ENCODE data around the gene HIPK2.

The HIPK2 gene

GRCh38 chr7:139782932-139783331, 5.1 kb upstream of the HIPK2 start:
- DNase-seq = no peak

DNA sequence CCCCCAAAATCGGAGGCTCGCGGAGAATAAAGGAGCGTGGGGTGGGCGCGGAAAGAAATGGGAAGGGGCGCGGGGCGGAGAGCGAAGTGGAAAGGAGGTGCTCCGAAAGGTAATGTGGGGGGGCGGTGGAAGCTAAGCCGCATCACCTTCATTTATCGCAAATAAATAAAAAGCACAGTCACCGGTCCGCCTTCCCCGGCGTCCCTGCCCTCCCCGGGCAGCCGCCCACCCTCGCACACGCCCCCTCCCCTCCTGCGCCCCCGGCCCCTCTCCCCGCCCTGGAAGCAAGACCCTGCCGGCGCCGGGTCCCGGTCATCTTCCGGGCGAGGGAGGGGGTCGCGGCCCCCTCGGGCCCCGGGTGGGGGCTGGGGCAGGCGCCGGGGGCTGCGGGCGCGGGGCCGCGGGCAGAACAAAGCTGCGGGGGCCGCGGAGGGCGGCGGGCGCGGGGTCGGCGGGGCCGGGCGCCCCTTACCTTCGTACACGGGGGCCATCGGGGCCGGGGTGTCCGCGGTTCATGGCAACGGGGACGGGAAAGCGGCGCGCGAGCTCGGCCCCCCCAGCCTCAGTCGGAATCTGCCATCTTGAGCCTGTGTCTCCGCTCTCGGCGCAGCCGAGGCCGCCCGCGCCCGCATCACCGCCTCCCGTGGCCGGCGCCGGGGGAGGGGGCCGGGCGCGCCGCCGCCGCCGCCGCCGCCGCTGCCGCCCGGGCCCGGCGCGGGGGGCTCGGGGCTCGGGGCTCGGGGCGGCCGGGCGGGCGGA, 486 bp downstream of the HIPK2 start:
- DNase-seq = peak; percentile 14 to 19

GRCh38 chr7:139776486-139777132, 1.2 kb downstream of the HIPK2 start:
- DNase-seq = peak in 1 of 2 experiments; percentile 58

GRCh38 chr7:139775829-139776266, 1.9 kb downstream of the HIPK2 start:
- DNase-seq = peak; percentile 70 to 80

DNA sequence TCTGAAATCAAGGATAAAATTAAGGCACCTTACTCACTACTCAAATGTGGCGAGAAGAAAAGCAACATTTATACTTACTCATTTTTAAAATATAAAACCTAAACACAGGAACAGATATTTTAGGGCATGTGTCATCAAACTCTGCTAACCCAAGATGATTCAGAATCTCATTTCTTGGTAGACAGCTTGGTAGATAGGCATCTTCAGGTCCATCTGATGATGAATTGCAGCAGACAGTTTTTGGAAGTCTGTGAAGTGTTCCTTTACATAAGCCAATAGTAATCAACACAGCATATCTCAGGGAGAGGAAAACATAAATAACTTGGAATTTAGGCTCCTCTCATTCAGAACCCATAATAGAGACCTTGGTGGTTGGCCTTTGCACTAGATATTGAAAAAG, 3.4 kb downstream of the HIPK2 start:
- DNase-seq = no peak

- no peak for DNase-seq
Observed at GRCh38 chr7:139773371-139773770, 4.4 kb downstream of the HIPK2 start.

DNA sequence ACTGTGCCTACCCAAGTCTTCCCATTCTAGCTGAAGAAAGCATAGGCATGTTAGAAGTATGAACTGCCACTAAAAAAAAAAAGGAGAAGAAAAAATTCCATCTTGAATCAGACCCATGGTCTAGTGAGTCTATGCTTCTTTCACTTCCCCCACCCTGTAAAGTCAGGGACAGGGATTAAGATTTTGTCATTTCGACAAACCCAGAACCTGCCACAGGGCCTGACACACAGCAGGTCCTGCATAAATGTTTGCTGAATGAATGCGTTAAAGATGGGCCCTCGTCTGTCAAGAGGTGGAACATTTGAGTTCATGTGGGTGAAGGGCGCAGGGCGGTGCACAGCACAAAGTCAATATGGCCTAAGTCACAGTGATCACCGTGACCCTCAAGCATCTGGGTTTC, 4.9 kb downstream of the HIPK2 start:
- DNase-seq = no peak

- no peak for DNase-seq
Observed at GRCh38 chr7:139772115-139772514, 5.7 kb downstream of the HIPK2 start.

GRCh38 chr7:139771001-139771956, 6.5 kb downstream of the HIPK2 start:
- no peak for DNase-seq

DNA sequence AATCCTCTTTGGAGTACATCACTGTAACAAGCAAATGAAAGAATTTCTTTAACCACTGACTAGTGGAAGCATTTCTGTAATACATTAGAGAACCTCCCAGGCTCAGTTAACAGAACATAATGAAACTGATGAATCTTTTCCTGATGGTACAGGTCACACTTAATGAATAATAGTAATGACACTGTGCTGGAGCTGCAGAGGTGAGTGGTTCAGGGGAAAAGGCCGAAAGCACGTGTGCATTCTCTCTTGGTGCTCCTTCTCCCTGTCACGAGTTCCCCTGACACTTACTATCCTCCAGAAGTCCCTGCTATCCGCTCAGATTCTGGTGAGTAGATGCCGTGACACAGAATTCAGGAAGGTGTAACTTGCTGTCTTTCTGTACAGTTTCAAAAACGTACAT, 8.0 kb downstream of the HIPK2 start:
- DNase-seq = no peak

DNA sequence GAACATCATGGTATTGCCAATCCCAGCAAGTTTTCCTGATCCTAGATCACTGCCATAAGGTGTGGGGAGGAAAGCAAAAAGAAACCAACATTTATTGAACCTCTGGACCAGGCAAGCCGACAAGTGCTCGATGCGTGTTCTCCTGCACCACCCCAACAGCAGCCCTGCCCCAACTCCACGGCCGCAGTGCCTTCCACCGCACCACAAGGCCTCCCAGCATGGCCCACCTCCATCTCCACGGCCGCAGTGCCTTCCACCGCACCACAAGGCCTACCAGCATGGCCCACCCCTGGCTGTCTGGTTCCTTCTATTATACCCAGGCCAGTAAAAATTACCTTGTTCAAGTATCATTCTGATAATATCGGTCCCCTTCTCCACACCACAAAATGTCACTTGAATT, 8.7 kb downstream of the HIPK2 start:
- DNase-seq = no peak

DNA sequence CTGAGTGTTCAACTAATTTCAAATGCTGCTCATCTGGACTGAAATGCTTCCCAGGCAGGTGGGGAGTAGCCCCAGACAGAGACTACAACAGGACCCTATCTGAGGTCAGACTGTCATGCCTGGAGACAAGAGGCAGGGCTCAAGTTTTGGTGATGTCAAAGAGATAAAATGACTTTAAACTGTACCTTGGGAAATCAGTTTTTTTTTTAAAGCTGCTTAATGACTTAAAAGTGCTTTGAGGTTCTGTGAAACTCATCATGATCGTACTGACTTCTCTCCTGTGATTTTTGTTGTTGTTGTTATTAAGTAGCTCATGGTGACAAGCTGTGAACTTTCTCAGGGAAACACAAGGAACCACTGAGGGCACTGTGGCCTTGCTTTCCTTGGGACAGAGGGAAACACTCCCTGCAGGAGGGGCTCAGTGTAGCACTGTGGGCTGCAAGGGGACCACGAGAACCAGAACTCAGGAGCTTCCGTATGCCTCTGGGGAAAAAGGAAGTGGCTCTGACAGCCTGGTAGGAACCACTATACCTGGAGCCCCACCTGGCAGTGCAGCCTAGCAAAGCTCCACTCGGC, 9.5 kb downstream of the HIPK2 start:
- DNase-seq = no peak

DNA sequence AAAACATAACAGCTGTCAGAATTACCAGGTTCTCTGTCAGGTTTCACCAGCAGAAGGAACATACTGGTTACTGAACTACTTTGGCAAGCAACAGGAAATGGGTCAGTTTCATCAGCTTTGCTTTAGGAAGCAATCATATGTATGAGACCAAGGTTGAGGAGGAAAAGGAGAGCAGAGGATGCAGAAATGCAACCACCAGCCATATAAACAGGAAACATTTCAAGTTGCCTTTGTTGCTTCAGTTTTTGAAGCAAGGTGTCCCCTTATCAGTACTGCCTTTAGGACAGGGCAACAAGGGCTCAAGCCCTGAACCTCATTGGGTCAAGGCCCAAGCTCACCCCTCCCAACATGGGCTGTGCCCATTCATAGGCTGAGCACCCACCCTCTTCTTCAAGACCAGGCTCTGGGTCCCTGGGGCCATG, 10.2 kb downstream of the HIPK2 start:
- DNase-seq = no peak

DNA sequence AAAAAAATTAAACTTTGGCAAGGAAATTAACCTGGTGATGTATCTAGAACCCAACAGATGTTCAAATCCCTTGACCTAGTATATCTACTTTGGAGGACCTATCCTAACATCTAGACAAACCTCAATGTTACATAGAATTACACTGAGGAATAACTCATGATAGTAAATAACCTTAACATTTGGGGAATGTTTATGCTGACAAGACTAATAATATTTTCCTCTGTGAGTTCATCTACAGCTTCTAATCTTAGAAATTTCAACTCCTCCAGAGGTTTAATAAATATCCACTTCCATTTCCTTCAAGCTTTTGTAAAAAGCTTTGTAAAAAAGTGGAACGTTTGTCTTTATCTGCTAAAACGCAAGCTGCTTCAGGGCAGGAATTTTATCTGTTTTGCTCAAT, 12.7 kb downstream of the HIPK2 start:
- DNase-seq = no peak

- DNase-seq = no peak
Observed at GRCh38 chr7:139763330-139763729, 14.5 kb downstream of the HIPK2 start.

- no peak for DNase-seq
Observed at GRCh38 chr7:139762886-139763285, 14.9 kb downstream of the HIPK2 start.

DNA sequence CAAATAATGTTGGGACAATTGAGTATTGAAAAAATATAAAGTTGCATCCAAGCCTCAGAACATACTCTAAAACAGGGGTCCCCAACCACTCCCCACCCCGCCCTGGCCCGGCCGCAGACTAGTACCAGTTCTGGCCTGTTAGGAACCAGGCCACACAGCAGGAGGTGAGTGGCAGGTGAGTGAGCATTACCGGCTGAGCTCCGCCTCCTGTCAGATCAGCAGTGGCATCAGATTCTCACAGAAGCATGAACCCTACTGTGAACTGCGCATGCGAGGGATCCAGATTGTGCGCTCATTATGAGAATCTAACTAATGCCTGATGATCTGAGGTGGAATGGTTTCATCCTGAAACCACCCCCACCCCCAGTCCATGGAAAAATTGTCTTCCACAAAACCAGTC, 19.4 kb downstream of the HIPK2 start:
- no peak for DNase-seq

GRCh38 chr7:139757968-139758367, 19.8 kb downstream of the HIPK2 start:
- no peak for DNase-seq

- no peak for DNase-seq
Observed at GRCh38 chr7:139753693-139754111, 24.1 kb downstream of the HIPK2 start.

DNA sequence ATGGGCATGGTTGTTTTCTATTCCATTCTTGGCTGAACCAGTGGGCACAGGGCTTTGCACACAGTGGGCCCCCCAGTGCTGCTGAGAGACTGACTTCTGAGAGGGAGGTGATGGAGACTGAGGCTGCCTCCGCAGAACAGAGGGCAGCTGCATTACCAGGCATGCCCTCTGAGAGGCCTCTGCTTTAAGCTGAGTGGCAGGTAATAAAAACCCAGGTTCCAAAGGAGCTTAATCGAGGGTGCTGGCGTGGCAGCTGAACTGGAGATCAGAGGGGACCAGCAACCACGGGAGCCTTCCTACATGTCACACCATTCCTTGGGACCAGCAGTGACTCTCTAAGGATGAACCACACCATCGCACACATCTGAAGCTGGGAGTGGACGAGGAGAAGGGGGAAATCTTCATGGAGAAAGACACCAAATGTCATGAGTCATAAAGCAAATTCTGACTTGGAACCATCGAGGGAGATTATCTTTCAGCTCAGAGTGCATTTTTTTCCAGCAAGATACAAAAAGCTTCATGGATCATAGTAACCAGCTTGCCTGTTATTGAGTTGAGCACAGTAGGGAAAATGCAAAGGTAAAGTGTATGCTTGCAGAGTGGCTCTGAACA, 24.6 kb downstream of the HIPK2 start:
- peak in 1 of 2 experiments; percentile 12 for DNase-seq

GRCh38 chr7:139752604-139753003, 25.2 kb downstream of the HIPK2 start:
- DNase-seq = no peak

- no peak for DNase-seq
Observed at GRCh38 chr7:139752148-139752547, 25.6 kb downstream of the HIPK2 start.
